Ovary (tissue), 9 donors: ENCODE results near the gene CROCC. TPM values are rescaled to one million over a fixed set of nuclear protein-coding genes. Genes with fewer than 3 reads are reported as not detected.
"Not testable (repeated sequence)": the region's sequence is repeated elsewhere in the genome, so short reads cannot be mapped to it uniquely, and the experiment has no call there.

ENCODE experiments used
- DNase-seq, 5 donors: peaks; one replicate each; pipeline ENCODE4 v3.0.0-alpha.2; 2019 to 2020
- H3K27ac ChIP-seq, 2 donors: fragments of 200-600 bp; one replicate each; pipeline versions ENCODE4 v1.5.1 to v1.8.0; 2019 to 2022
- H3K27me3 ChIP-seq: fragments of 200-600 bp; one replicate; pipeline ENCODE4 v1.8.0; 2022
- H3K36me3 ChIP-seq: fragments of 200-600 bp; sonication (generic); one replicate; pipeline ENCODE4 v1.5.1; 2019
- H3K4me1 ChIP-seq: one replicate; pipeline ENCODE4 v1.8.1; 2013; ENCODE audit warnings: mild to moderate bottlenecking, moderate library complexity; ENCODE audit not compliant: insufficient read depth
- H3K4me3 ChIP-seq: fragments of 200-600 bp; sonication (generic); one replicate; pipeline ENCODE4 v1.5.1; 2017
- H3K9me3 ChIP-seq, 2 donors: fragments of 200-600 bp in 1 of 2; sonication (generic) in 1 of 2; one replicate each; pipeline versions ENCODE4 v1.5.1 to v1.8.1; 2013 to 2019; ENCODE audit warnings: mild to moderate bottlenecking in 1 of 2, moderate library complexity in 1 of 2
- CTCF ChIP-seq, 3 donors: fragments of 450-650 bp in 2 of 3; fragments of 200-600 bp in 1 of 3; IDR thresholded peaks; one replicate each; pipeline versions ENCODE4 v1.5.1 to v1.8.0; 2016 to 2022; ENCODE audit warnings: antibody characterized with exemption in 3 of 3, mild to moderate bottlenecking in 1 of 3
- EP300 ChIP-seq: sonication (generic); formaldehyde crosslinking; IDR thresholded peaks from one replicate; pipeline ENCODE4 v1.6.1; 2017; ENCODE audit warnings: antibody characterized with exemption
- POLR2A ChIP-seq: fragments of 450-650 bp; IDR thresholded peaks from one replicate; pipeline ENCODE4 v1.6.1; 2017; ENCODE audit warnings: antibody characterized with exemption, mild to moderate bottlenecking, moderate library complexity
- WGBS, 3 donors: extraction: QIAGEN DNeasy Blood & Tissue Kit in 1 of 3; methylation state at CpG; one replicate each; pipeline versions ENCODE4 v1.1.5 to v1.1.7; 2013 to 2017; 5-methylcytosine and 5-hydroxymethylcytosine counted together
- intact Hi-C, 4 donors: fragments of 100-400 bp; cut with DNase I; formaldehyde crosslinking; loops; one replicate each; pipeline versions ENCODE4 v1.11.0 to v1.15.1; 2022 to 2023
- polyA plus RNA-seq, 2 donors: library from polyadenylated mRNA; stranded (reverse); fragments of 200-250 nt in 1 of 2; fragments of 350-450 nt in 1 of 2; fragmentation: Illumina TruSeq in 1 of 2; extraction: RNeasy Lipid Tissue Mini Kit (QIAGEN cat#74804) in 1 of 2; gene quantifications; one replicate each; pipeline ENCODE4 v1.2.3, GENCODE V29; 2013 to 2014
- total RNA-seq, 7 donors: library from RNA; depleted of rRNA in 2 of 7; stranded (reverse); fragments of >200 nt in 2 of 7; fragmentation: NEBNext Ultra II Directional in 3 of 7; extraction: Animal tissue kit (Norgen Biotek cat#: 25700) in 3 of 7; gene quantifications; one replicate each; pipeline versions ENCODE4 v1.1.0 to v1.2.4, GENCODE V29; 2016 to 2023
- donor health status: DM: no; HTN: no; CAD: no; lungs with moderate emphysema.
- donor health status: DM: no; HTN: no; CAD: no.
- donor health status: Bipolar disorder and iron deficiency.
- donor health status: DM: yes; HTN: yes; CAD: no.
- donor health status: DM: no; HTN: no; CAD: no.
- donor health status: DM: yes; HTN: yes; CAD: no.

CROCC gene
- total and polyA plus RNA-seq, 9 donors: 1.7 to 49.1 (median 33.6) TPM

- H3K4me3 ChIP-seq, H3K36me3 ChIP-seq, H3K4me1 ChIP-seq, DNase-seq, intact Hi-C loops, H3K27ac ChIP-seq, H3K9me3 ChIP-seq, H3K27me3 ChIP-seq: not testable (repeated sequence)
- 71 to 84% (median 74%) methylated on average over 6 of the region's 6 CpGs for WGBS, 3 donors
Measured at GRCh38 chr1:16894338-16894737, 27.4 kb upstream of the CROCC start.

GRCh38 chr1:16895233-16895597, 26.5 kb upstream of the CROCC start:
- WGBS, 3 donors: 0 to 3% (median 1%) methylated on average over 6 of the region's 6 CpGs
- H3K4me1 ChIP-seq, H3K27me3 ChIP-seq, DNase-seq, H3K36me3 ChIP-seq, intact Hi-C loops, H3K9me3 ChIP-seq: not testable (repeated sequence)
- peak overlapping the region; percentile 29 for H3K4me3 ChIP-seq
- H3K27ac ChIP-seq: peak overlapping the region in 1 of 2 donors; percentile 93

GRCh38 chr1:16895598-16896315, 26.0 kb upstream of the CROCC start, which contains the start of gene RNU1-2:
RNU1-2 (plus strand) TSS chr1:16895980.
- TF ChIP-seq POLR2A: peak; percentile 95
- H3K9me3 ChIP-seq, H3K4me1 ChIP-seq, H3K36me3 ChIP-seq, intact Hi-C loops, H3K27me3 ChIP-seq: not testable (repeated sequence)
- WGBS, 3 donors: 0 to 1% (median 0%) methylated on average over 21 to 30 of the region's 39 CpGs
- Histone ChIP-seq H3K4me3 (peak within 1 kb of the TSS; percentile 29), H3K27ac (peak within 1 kb of the TSS; percentile 77 to 93)
- peak in 4 of 5 donors; percentile 60 to 95 (median 81) for DNase-seq

- peak overlapping the region; percentile 70 to 77 for H3K27ac ChIP-seq
- H3K27me3 ChIP-seq, intact Hi-C loops, H3K4me1 ChIP-seq, H3K9me3 ChIP-seq, H3K36me3 ChIP-seq: not testable (repeated sequence)
- H3K4me3 ChIP-seq: peak overlapping the region; percentile 18
- WGBS, 3 donors: 19 to 25% (median 20%) methylated on average over 20 to 24 of the region's 24 CpGs
- DNase-seq: peak in 2 of 5 donors; percentile 60 to 63
Measured at GRCh38 chr1:16896316-16897055, 25.2 kb upstream of the CROCC start.

GRCh38 chr1:16897653-16898052, 24.1 kb upstream of the CROCC start:
- H3K4me3 ChIP-seq, H3K4me1 ChIP-seq, H3K36me3 ChIP-seq, H3K27me3 ChIP-seq, intact Hi-C loops, DNase-seq, H3K9me3 ChIP-seq, H3K27ac ChIP-seq: not testable (repeated sequence)
- 61 to 76% (median 61%) methylated on average over 1 of the region's 1 CpG for WGBS, 3 donors

GRCh38 chr1:16898298-16898697, 23.4 kb upstream of the CROCC start:
- H3K36me3 ChIP-seq, H3K9me3 ChIP-seq, H3K27ac ChIP-seq, DNase-seq, intact Hi-C loops, H3K27me3 ChIP-seq, H3K4me3 ChIP-seq, H3K4me1 ChIP-seq: not testable (repeated sequence)

- H3K9me3 ChIP-seq, intact Hi-C loops, H3K4me3 ChIP-seq, DNase-seq, H3K36me3 ChIP-seq, H3K27me3 ChIP-seq, H3K4me1 ChIP-seq, H3K27ac ChIP-seq: not testable (repeated sequence)
- 71 to 87% (median 75%) methylated on average over 2 of the region's 2 CpGs for WGBS, 3 donors
Measured at GRCh38 chr1:16899020-16899419, 22.7 kb upstream of the CROCC start.

- Histone ChIP-seq H3K9me3 (no peaks in the 10 kb centered on the region), H3K36me3 (no peaks in the 10 kb centered on the region), H3K4me1 (peaks cover 5% of the 10 kb centered on the region), H3K27ac (no peak overlapping the region), H3K27me3 (no peaks in the 10 kb centered on the region), H3K4me3 (no peak overlapping the region)
- no peak for DNase-seq
- intact Hi-C loops: no loop called here
- 72 to 85% (median 77%) methylated on average over 2 of the region's 2 CpGs for WGBS, 3 donors
- TF ChIP-seq CTCF (IDR thresholded peaks at IDR 0.05): no peak
- no peak for TF ChIP-seq POLR2A
- no peak for TF ChIP-seq EP300
Measured at GRCh38 chr1:16900751-16901150, 21.0 kb upstream of the CROCC start.

GRCh38 chr1:16901371-16901770, 20.4 kb upstream of the CROCC start:
- H3K27ac ChIP-seq, H3K27me3 ChIP-seq, DNase-seq, H3K36me3 ChIP-seq, H3K9me3 ChIP-seq, H3K4me3 ChIP-seq, intact Hi-C loops, H3K4me1 ChIP-seq: not testable (repeated sequence)
- WGBS, 3 donors: 53 to 85% (median 56%) methylated on average over 2 of the region's 2 CpGs
